NT2/D1 (cell line): ENCODE results near the gene CKMT2.

Source experiments
- SUZ12 ChIP-seq: IDR thresholded peaks from 2 replicates; pipeline ENCODE4 v1.6.1; 2011; ENCODE audit not compliant: insufficient read length, insufficient read depth; ENCODE audit errors: extremely low read depth
- YY1 ChIP-seq: IDR thresholded peaks from 2 replicates; pipeline ENCODE4 v1.6.1; 2011; ENCODE audit not compliant: insufficient read length, insufficient read depth
- ZNF274 ChIP-seq: IDR thresholded peaks from 2 replicates; pipeline ENCODE4 v1.6.1; 2011; ENCODE audit warnings: mild to moderate bottlenecking, low read depth, low read length

DNA sequence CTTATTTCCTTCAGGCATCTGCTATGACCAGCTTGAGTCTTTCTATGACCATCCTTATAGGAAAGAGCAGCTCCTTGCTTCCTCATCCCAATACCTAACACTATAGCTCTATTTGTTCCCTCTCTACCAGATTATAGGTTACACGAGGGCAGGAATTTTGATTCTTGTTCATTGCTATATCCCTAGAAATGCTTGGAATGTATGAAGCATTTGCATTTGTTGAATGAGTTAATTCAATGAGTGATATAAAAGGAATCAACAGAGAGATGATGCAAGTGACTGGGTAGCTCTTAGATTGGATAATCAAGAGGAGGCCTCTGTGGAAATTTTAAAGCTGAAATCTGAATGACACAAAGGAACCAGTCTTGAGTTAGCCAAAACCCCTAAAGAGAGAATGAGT lies 82.2 kb downstream of the CKMT2 start:
- no peak for TF ChIP-seq SUZ12
- TF ChIP-seq ZNF274 = no peak
- TF ChIP-seq YY1 = no peak
